ENCODE results near the gene DAAM1.

DNA sequence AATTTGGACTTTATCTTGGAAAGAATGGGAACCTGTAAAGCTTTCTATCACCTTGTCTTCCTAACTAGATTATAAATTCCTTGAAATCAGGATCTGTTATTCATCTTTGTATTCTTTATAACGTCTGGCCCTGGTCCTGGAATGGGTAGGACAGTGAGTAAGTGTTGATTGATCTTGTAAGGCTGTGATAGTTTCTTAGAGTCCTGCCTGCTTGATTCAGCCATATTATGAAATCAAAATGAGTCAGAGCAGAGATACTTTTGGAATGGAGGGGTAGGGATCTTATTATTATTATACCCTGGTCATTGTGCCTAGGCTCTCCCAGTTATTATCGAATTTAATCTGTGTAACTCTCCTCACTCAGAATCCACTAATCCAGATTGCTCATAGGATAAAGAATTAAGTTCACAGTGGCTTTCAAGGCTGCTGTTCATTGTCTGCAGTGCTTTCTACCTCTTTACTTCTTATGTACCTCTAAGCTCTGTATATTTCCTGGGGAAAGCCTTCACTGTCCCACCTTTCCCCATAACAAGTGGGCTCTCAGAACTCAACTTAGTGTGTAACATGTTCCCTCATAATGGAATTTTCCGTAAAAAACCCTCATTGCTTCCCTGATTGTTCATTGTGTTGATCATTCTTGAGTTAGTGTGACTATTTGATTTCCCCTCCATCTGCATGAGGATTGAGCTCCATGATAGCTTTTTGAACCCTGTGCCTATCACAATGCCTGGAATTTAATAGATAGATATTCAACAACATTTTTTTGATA, 93.3 kb downstream of the DAAM1 start:
- no peak for TF ChIP-seq POLR2A (IDR thresholded peaks at IDR 0.05)
- TF ChIP-seq, protein P1, sequence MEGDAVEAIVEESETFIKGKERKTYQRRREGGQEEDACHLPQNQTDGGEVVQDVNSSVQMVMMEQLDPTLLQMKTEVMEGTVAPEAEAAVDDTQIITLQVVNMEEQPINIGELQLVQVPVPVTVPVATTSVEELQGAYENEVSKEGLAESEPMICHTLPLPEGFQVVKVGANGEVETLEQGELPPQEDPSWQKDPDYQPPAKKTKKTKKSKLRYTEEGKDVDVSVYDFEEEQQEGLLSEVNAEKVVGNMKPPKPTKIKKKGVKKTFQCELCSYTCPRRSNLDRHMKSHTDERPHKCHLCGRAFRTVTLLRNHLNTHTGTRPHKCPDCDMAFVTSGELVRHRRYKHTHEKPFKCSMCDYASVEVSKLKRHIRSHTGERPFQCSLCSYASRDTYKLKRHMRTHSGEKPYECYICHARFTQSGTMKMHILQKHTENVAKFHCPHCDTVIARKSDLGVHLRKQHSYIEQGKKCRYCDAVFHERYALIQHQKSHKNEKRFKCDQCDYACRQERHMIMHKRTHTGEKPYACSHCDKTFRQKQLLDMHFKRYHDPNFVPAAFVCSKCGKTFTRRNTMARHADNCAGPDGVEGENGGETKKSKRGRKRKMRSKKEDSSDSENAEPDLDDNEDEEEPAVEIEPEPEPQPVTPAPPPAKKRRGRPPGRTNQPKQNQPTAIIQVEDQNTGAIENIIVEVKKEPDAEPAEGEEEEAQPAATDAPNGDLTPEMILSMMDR (IDR thresholded peaks at IDR 0.05): no peak
